GM23248 (cell line): ENCODE data around the gene PDCD7.
"Not testable (repeated sequence)": the region's sequence is repeated elsewhere in the genome, so short reads cannot be mapped to it uniquely, and the experiment has no call there.

Experiments
- EZH2 ChIP-seq: fragments of 200-600 bp; sonication (generic); IDR thresholded peaks from 2 replicates; pipeline ENCODE4 v1.6.1; 2018; ENCODE audit warnings: antibody characterized with exemption, mild to moderate bottlenecking; ENCODE audit not compliant: insufficient read depth, poor library complexity, severe bottlenecking
- EZH2phosphoT487 ChIP-seq: fragments of 200-600 bp; sonication (generic); IDR thresholded peaks from 2 replicates; pipeline ENCODE4 v1.6.1; 2018; ENCODE audit warnings: antibody characterized with exemption, moderate library complexity, mild to moderate bottlenecking, low read depth; ENCODE audit not compliant: insufficient read depth

- not testable (repeated sequence) for TF ChIP-seq EZH2phosphoT487, EZH2
These were observed 33.8 kb downstream of the PDCD7 start for GRCh38 chr15:65099801-65100200.
